ENCODE results near the gene ZNF488. TPM values are rescaled to one million over a fixed set of nuclear protein-coding genes. Genes with fewer than 3 reads are reported as not detected.

Gene ZNF488
- total RNA-seq, 4 donors from 2014 or later: 0.24 to 0.56 (median 0.40) TPM; not detected in 1

- no peak overlapping the region for H3K4me3 ChIP-seq (replicated peaks in 1 of 3)
- intact Hi-C loops (cut with DNase I): no loop called here
These were observed 17.2 kb downstream of the ZNF488 start for GRCh38 chr10:47366731-47367460.

GRCh38 chr10:47366181-47366631 lies 17.9 kb downstream of the ZNF488 start:
- Histone ChIP-seq H3K27me3 (no peaks in the 10 kb centered on the region), H3K4me3 (replicated peaks in 1 of 3) (no peak overlapping the region), H3K36me3 (no peaks in the 10 kb centered on the region), H3K9me3 (no peaks in the 10 kb centered on the region), H3K27ac (no peak overlapping the region), H3K4me1 (no peaks in the 10 kb centered on the region)
- WGBS, 2 donors: 71 to 72% methylated on average over 5 of the region's 5 CpGs
- TF ChIP-seq CTCF (IDR thresholded peaks at IDR 0.05) (no peak), POLR2A (IDR thresholded peaks at IDR 0.05) (no peak)
- intact Hi-C loops (cut with DNase I): no loop called here
- no peak for DNase-seq

More at GRCh38 chr10:47366731-47367460, 17.2 kb downstream of the ZNF488 start:
- Histone ChIP-seq H3K27ac (no peak overlapping the region), H3K9me3 (no peaks in the 10 kb centered on the region), H3K27me3 (no peaks in the 10 kb centered on the region), H3K4me1 (no peaks in the 10 kb centered on the region), H3K36me3 (no peaks in the 10 kb centered on the region)
- TF ChIP-seq CTCF (IDR thresholded peaks at IDR 0.05) (no peak), POLR2A (IDR thresholded peaks at IDR 0.05) (no peak)
- no peak for DNase-seq
- 84 to 91% methylated on average over 8 of the region's 8 CpGs for WGBS, 2 donors

GRCh38 chr10:47365431-47366180 lies 18.5 kb downstream of the ZNF488 start:
- TF ChIP-seq CTCF (IDR thresholded peaks at IDR 0.05): no peak
- no peak for TF ChIP-seq POLR2A (IDR thresholded peaks at IDR 0.05)

GRCh38 chr10:47364911-47365310 lies 19.2 kb downstream of the ZNF488 start:
- 77 to 93% methylated on average over 4 to 6 of the region's 6 CpGs for WGBS, 2 donors
- no peaks in the 10 kb centered on the region for H3K4me1 ChIP-seq
- TF ChIP-seq CTCF (IDR thresholded peaks at IDR 0.05) (no peak), POLR2A (IDR thresholded peaks at IDR 0.05) (no peak)
- no peak for DNase-seq
- no peaks in the 10 kb centered on the region for H3K9me3 ChIP-seq
- H3K36me3 ChIP-seq: no peaks in the 10 kb centered on the region
- intact Hi-C loops (cut with DNase I): no loop called here
- H3K27ac ChIP-seq: no peak overlapping the region
- H3K4me3 ChIP-seq (replicated peaks in 1 of 3): no peak overlapping the region
- no peaks in the 10 kb centered on the region for H3K27me3 ChIP-seq

More at GRCh38 chr10:47365431-47366180, 18.5 kb downstream of the ZNF488 start:
- no peak overlapping the region for H3K27ac ChIP-seq
- no peaks in the 10 kb centered on the region for H3K9me3 ChIP-seq
- 86 to 88% methylated on average over 9 of the region's 9 CpGs for WGBS, 2 donors
- no peak overlapping the region for H3K4me3 ChIP-seq (replicated peaks in 1 of 3)
- intact Hi-C loops (cut with DNase I): no loop called here
- no peaks in the 10 kb centered on the region for H3K36me3 ChIP-seq
- no peak for DNase-seq
- H3K4me1 ChIP-seq: no peaks in the 10 kb centered on the region
- H3K27me3 ChIP-seq: no peaks in the 10 kb centered on the region

GRCh38 chr10:47364366-47364765 lies 19.7 kb downstream of the ZNF488 start:
- Histone ChIP-seq H3K9me3 (no peaks in the 10 kb centered on the region), H3K27me3 (no peaks in the 10 kb centered on the region), H3K27ac (no peak overlapping the region), H3K4me3 (replicated peaks in 1 of 3) (no peak overlapping the region), H3K4me1 (no peaks in the 10 kb centered on the region), H3K36me3 (no peaks in the 10 kb centered on the region)
- TF ChIP-seq POLR2A (IDR thresholded peaks at IDR 0.05) (no peak), CTCF (IDR thresholded peaks at IDR 0.05) (no peak)
- intact Hi-C loops (cut with DNase I): no loop called here
- DNase-seq: no peak
- 47 to 51% methylated on average over 4 of the region's 4 CpGs for WGBS, 2 donors
